ENCODE measurements around the gene TGM1. TPM values are rescaled to one million over a fixed set of nuclear protein-coding genes. Genes with fewer than 3 reads are reported as not detected.

The TGM1 gene
- total RNA-seq, 1 experiment from 2014 or later = 26.2 TPM

- H3K36me3 Mint-ChIP-seq (ENCODE audit: insufficient read depth, unreplicated experiment) = peaks cover 24% of the 10 kb centered on the region
- intact Hi-C loops (cut with micrococcal nuclease) = no loop called here
- H3K27ac Mint-ChIP-seq (ENCODE audit: low read depth, unreplicated experiment) = no peak overlapping the region
- no peaks in the 10 kb centered on the region for H3K9me3 Mint-ChIP-seq (ENCODE audit: unreplicated experiment)
- peak overlapping the region; percentile 89 for H3K4me3 Mint-ChIP-seq (ENCODE audit: unreplicated experiment)
- peaks cover 44% of the 10 kb centered on the region for H3K4me1 Mint-ChIP-seq (ENCODE audit: insufficient read depth, unreplicated experiment)
- no peak for DNase-seq (ENCODE audit: unreplicated experiment)
- no peaks in the 10 kb centered on the region for H3K27me3 Mint-ChIP-seq (ENCODE audit: insufficient read depth, unreplicated experiment)
- POLR2A ChIA-PET = interaction anchor here (0.6 to 9.5 kb wide), 14 partner anchors 9 to 80 kb away, joined by 3 to 146 read pairs (median 10); partner anchors contain the start of genes CHMP4A, DHRS1, LTB4R2 and NOP9
- BruUV-seq (replicated peaks) = TSS peak; percentile 39
- TF ChIP-seq CTCF (IDR thresholded peaks at IDR 0.05; ENCODE audit: unreplicated experiment) = no peak
- CTCF ChIA-PET = interaction anchor here (0.6 to 32.3 kb wide), 16 partner anchors 8 to 712 kb away, joined by 3 to 457 read pairs (median 4); partner anchors contain the start of genes CIDEB, DHRS1, LTB4R and LTB4R2
Observed at GRCh38 chr14:24269910-24270536, 7.0 kb upstream of the TGM1 start.

GRCh38 chr14:24269368-24269767 lies 6.4 kb upstream of the TGM1 start:
- intact Hi-C loops (cut with micrococcal nuclease) = no loop called here
- Mint-ChIP-seq H3K27ac (ENCODE audit: low read depth, unreplicated experiment) (no peak overlapping the region), H3K4me3 (ENCODE audit: unreplicated experiment) (peak overlapping the region; percentile 24), H3K4me1 (ENCODE audit: insufficient read depth, unreplicated experiment) (peaks cover 49% of the 10 kb centered on the region), H3K27me3 (ENCODE audit: insufficient read depth, unreplicated experiment) (no peaks in the 10 kb centered on the region), H3K36me3 (ENCODE audit: insufficient read depth, unreplicated experiment) (peaks cover 24% of the 10 kb centered on the region), H3K9me3 (ENCODE audit: unreplicated experiment) (no peaks in the 10 kb centered on the region)
- ChIA-PET POLR2A (interaction anchor here (0.8 to 9.5 kb wide), 7 partner anchors 12 to 122 kb away, joined by 4 to 146 read pairs (median 22); partner anchors contain the start of genes CHMP4A, DHRS1, LTB4R2 and NOP9), CTCF (interaction anchor here (0.6 to 32.3 kb wide), 7 partner anchors 22 to 712 kb away, joined by 3 to 457 read pairs (median 4); partner anchors contain the start of genes CIDEB, DHRS1, LTB4R2 and NOP9)
- no TSS peak for BruUV-seq (replicated peaks)
- TF ChIP-seq CTCF (IDR thresholded peaks at IDR 0.05; ENCODE audit: unreplicated experiment) = no peak
- DNase-seq (ENCODE audit: unreplicated experiment) = no peak

GRCh38 chr14:24268225-24268624 lies 5.2 kb upstream of the TGM1 start:
- Mint-ChIP-seq H3K4me3 (ENCODE audit: unreplicated experiment) (no peak overlapping the region), H3K36me3 (ENCODE audit: insufficient read depth, unreplicated experiment) (peaks cover 24% of the 10 kb centered on the region), H3K27me3 (ENCODE audit: insufficient read depth, unreplicated experiment) (no peaks in the 10 kb centered on the region), H3K4me1 (ENCODE audit: insufficient read depth, unreplicated experiment) (peaks cover 44% of the 10 kb centered on the region), H3K9me3 (ENCODE audit: unreplicated experiment) (no peaks in the 10 kb centered on the region), H3K27ac (ENCODE audit: low read depth, unreplicated experiment) (no peak overlapping the region)
- ChIA-PET POLR2A (interaction anchor here (1.2 to 9.5 kb wide), 4 partner anchors 15 to 32 kb away, joined by 3 to 146 read pairs (median 128); partner anchors contain the start of genes DHRS1, NOP9 and TINF2), CTCF (interaction anchor here (1.2 to 32.3 kb wide), 5 partner anchors 22 to 39 kb away, joined by 4 to 457 read pairs (median 43); partner anchors contain the start of genes CIDEB, DHRS1, LTB4R2 and NOP9)
- no peak for TF ChIP-seq CTCF (IDR thresholded peaks at IDR 0.05; ENCODE audit: unreplicated experiment)
- no peak for DNase-seq (ENCODE audit: unreplicated experiment)
- BruUV-seq (replicated peaks) = no TSS peak
- intact Hi-C loops (cut with micrococcal nuclease) = no loop called here

GRCh38 chr14:24267516-24267915 lies 4.5 kb upstream of the TGM1 start:
- BruUV-seq (replicated peaks) = no TSS peak
- CTCF ChIA-PET = interaction anchor here (0.6 to 32.3 kb wide), 5 partner anchors 24 to 1986 kb away, joined by 4 to 457 read pairs (median 43); partner anchors contain the start of genes CIDEB, DHRS1, LTB4R2 and NOP9
- POLR2A ChIA-PET = interaction anchor here (1.2 to 9.2 kb wide), 3 partner anchors 15 to 30 kb away, joined by 3 to 115 read pairs (median 62); partner anchors contain the start of genes DHRS1 and NOP9

More at GRCh38 chr14:24267516-24267915, 4.5 kb upstream of the TGM1 start:
- DNase-seq (ENCODE audit: unreplicated experiment) = no peak
- TF ChIP-seq CTCF (IDR thresholded peaks at IDR 0.05; ENCODE audit: unreplicated experiment) = no peak
- intact Hi-C loops (cut with micrococcal nuclease) = no loop called here
- H3K9me3 Mint-ChIP-seq (ENCODE audit: unreplicated experiment) = no peaks in the 10 kb centered on the region
- no peak overlapping the region for H3K27ac Mint-ChIP-seq (ENCODE audit: low read depth, unreplicated experiment)
- peaks cover 44% of the 10 kb centered on the region for H3K4me1 Mint-ChIP-seq (ENCODE audit: insufficient read depth, unreplicated experiment)
- H3K4me3 Mint-ChIP-seq (ENCODE audit: unreplicated experiment) = no peak overlapping the region
- peaks cover 22% of the 10 kb centered on the region for H3K36me3 Mint-ChIP-seq (ENCODE audit: insufficient read depth, unreplicated experiment)
- no peaks in the 10 kb centered on the region for H3K27me3 Mint-ChIP-seq (ENCODE audit: insufficient read depth, unreplicated experiment)

All from MCF 10A (cell line).